Upper lobe of left lung (tissue), 6 donors: ENCODE results near the gene SPATS2. TPM values are rescaled to one million over a fixed set of nuclear protein-coding genes. Genes with fewer than 3 reads are reported as not detected.

ENCODE experiments used
- ATAC-seq, 2 donors: fragments of 200-7000 bp; cut with Tn5 transposase; one replicate each; pipeline ENCODE4 v1.9.1; 2022; ENCODE audit warnings: mild to moderate bottlenecking in 2 of 2, moderate library complexity in 2 of 2; ENCODE audit not compliant: low FRiP score in 2 of 2
- DNase-seq, 2 donors: peaks; one replicate each; pipeline ENCODE4 v3.0.0-alpha.2; 2019 to 2020
- H3K27ac ChIP-seq, 4 donors: fragments of 200-600 bp; sonication (generic); one replicate each; pipeline ENCODE4 v1.5.1; 2016 to 2019
- H3K27me3 ChIP-seq, 4 donors: fragments of 200-600 bp; sonication (generic); one replicate each; pipeline ENCODE4 v1.5.1; 2017 to 2019
- H3K36me3 ChIP-seq, 4 donors: fragments of 200-600 bp; sonication (generic); one replicate each; pipeline ENCODE4 v1.5.1; 2016 to 2019
- H3K4me1 ChIP-seq, 4 donors: fragments of 200-600 bp; sonication (generic); one replicate each; pipeline ENCODE4 v1.5.1; 2018 to 2019
- H3K4me3 ChIP-seq, 4 donors: fragments of 200-600 bp; sonication (generic); one replicate each; pipeline ENCODE4 v1.5.1; 2017 to 2019; ENCODE audit warnings: mild to moderate bottlenecking in 2 of 4, moderate library complexity in 1 of 4
- H3K9me3 ChIP-seq, 4 donors: fragments of 200-600 bp; sonication (generic); one replicate each; pipeline ENCODE4 v1.5.1; 2018 to 2019
- EP300 ChIP-seq, 4 donors: sonication (generic); formaldehyde crosslinking; IDR thresholded peaks; one replicate each; pipeline ENCODE4 v1.5.1; 2017; ENCODE audit warnings: antibody characterized with exemption in 4 of 4, control low read depth in 2 of 4
- POLR2A ChIP-seq, 4 donors: fragments of 450-650 bp; IDR thresholded peaks; one replicate each; pipeline ENCODE4 v1.5.1; 2016 to 2017; ENCODE audit warnings: antibody characterized with exemption in 4 of 4, mild to moderate bottlenecking in 2 of 4
- POLR2AphosphoS5 ChIP-seq, 2 donors: sonication (generic); formaldehyde crosslinking; IDR thresholded peaks; one replicate each; pipeline ENCODE4 v1.5.1; 2017; ENCODE audit warnings: antibody characterized with exemption in 2 of 2
- WGBS, 2 donors: methylation state at CpG; one replicate each; pipeline ENCODE4 v1.1.5; 2017 to 2018; 5-methylcytosine and 5-hydroxymethylcytosine counted together
- total RNA-seq, 6 donors: library from RNA; depleted of rRNA in 4 of 6; stranded (reverse); fragments of >200 nt in 4 of 6; gene quantifications; one replicate each; pipeline versions ENCODE4 v1.1.0 to v1.2.1, GENCODE V29; 2016 to 2021
- TF ChIP-seq, protein P1 (sequence below), 6 experiments: fragments of 450-650 bp in 4 of 6; fragments of 200-600 bp in 2 of 6; sonication (generic) in 2 of 6; IDR thresholded peaks; one replicate each; pipeline ENCODE4 v1.5.1; 2016 to 2019; ENCODE audit warnings: antibody characterized with exemption in 6 of 6
- donor health status: DM: no; HTN: no; CAD: no; lungs with moderate emphysema.
- donor health status: DM: no; HTN: yes; CAD: no; lungs with severe emphysema.

Gene SPATS2
- total RNA-seq, 6 donors from 2014 or later: 6.2 to 33.5 (median 14.4) TPM

DNA sequence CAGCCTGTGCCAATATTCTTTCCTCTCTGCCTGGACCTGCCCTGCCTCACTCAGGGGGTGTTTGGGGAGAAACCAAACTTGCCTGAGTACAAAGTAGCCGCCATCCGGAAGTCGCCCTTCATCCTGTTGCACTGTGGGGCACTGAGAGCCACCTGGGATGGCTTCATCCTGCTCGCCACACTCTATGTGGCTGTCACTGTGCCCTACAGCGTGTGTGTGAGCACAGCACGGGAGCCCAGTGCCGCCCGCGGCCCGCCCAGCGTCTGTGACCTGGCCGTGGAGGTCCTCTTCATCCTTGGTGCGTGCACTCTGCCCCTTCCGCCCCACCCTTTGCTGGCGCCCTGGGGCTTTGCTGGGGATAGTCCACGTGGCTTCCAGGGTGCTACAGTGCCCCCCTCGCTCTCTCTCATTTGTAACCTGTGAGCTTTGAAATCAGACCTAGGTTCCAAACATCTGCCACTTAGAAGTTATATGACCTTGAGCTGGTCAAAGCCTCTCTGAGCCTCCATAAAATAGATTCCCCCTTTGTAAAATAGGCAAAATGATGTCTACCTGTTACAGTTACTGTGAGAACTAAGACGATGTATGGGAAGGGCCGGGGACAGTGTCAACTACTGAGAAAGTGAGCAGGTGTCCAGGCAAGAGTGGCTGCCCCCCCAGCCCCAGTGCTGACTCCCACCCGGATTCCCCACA, 176.1 kb downstream of the SPATS2 start:
- H3K27me3 ChIP-seq: peaks cover 0 to 17% (median 11%) of the 10 kb centered on the region in 4 donors

DNA sequence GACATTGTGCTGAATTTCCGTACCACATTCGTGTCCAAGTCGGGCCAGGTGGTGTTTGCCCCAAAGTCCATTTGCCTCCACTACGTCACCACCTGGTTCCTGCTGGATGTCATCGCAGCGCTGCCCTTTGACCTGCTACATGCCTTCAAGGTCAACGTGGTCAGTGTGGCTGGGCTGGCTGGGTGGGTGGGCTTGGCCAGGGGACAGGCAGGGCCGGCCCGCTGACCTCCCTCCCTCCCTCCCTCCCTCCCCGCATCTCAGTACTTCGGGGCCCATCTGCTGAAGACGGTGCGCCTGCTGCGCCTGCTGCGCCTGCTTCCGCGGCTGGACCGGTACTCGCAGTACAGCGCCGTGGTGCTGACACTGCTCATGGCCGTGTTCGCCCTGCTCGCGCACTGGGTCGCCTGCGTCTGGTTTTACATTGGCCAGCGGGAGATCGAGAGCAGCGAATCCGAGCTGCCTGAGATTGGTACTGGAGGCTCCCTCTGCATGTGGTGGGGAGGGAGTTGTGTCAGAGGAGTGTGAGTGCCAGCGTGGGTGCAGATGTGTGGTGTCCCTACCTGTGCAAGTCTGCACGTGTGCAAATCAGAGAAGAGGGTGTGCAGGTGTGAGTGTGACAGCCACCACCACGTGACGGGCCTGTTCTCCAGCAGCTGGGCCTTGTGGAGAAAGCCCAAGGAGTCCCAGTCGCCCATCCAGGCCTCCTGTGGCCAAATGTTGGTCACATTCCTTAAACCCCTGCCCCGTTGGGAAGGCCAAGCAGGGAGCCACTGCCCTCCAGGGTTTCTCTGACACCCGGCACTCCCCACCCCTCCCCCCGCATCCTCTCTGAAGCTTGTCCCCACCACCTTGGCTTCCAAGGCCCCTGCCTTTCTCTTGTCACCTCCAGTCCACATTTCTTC, 176.9 kb downstream of the SPATS2 start:
- ATAC-seq: no peak

More for the DNA sequence above, 176.1 kb downstream of the SPATS2 start:
- Histone ChIP-seq H3K27ac (no peak overlapping the region), H3K4me3 (no peak overlapping the region), H3K36me3 (no peaks in the 10 kb centered on the region), H3K4me1 (peaks cover 6 to 16% (median 12%) of the 10 kb centered on the region in 4 donors), H3K9me3 (no peaks in the 10 kb centered on the region)
- 64% methylated on average over 12 to 20 of the region's 20 CpGs for WGBS, 2 donors
- no peak for TF ChIP-seq EP300 (IDR thresholded peaks at IDR 0.05)
- TF ChIP-seq POLR2AphosphoS5 (IDR thresholded peaks at IDR 0.05): no peak
- TF ChIP-seq, protein P1, sequence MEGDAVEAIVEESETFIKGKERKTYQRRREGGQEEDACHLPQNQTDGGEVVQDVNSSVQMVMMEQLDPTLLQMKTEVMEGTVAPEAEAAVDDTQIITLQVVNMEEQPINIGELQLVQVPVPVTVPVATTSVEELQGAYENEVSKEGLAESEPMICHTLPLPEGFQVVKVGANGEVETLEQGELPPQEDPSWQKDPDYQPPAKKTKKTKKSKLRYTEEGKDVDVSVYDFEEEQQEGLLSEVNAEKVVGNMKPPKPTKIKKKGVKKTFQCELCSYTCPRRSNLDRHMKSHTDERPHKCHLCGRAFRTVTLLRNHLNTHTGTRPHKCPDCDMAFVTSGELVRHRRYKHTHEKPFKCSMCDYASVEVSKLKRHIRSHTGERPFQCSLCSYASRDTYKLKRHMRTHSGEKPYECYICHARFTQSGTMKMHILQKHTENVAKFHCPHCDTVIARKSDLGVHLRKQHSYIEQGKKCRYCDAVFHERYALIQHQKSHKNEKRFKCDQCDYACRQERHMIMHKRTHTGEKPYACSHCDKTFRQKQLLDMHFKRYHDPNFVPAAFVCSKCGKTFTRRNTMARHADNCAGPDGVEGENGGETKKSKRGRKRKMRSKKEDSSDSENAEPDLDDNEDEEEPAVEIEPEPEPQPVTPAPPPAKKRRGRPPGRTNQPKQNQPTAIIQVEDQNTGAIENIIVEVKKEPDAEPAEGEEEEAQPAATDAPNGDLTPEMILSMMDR (IDR thresholded peaks at IDR 0.05): no peak
- no peak for TF ChIP-seq POLR2A (IDR thresholded peaks at IDR 0.05)
- DNase-seq (no peak), ATAC-seq (no peak)

DNA sequence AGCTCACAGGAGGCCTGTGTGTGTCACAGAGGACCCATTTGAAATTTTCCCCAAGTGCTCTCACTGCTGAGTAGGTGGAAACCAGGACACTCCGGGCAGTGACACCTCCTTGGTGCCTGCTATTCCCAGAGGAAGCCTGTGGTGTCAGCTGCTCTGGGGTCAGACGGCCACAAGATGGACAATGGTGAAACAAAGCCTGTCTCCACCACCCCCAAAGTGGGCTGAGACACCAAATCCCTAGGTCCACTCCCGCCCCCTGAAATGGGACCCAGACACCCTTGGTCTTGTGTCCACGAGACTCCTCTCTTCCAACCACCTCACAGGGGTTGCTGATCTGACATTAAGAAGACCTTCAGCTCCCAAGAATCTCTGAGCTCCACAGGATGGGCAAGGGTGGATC, 178.6 kb downstream of the SPATS2 start:
- DNase-seq: no peak

More for the DNA sequence above, 176.9 kb downstream of the SPATS2 start:
- Histone ChIP-seq H3K4me1 (peaks cover 9 to 16% (median 14%) of the 10 kb centered on the region in 4 donors), H3K4me3 (no peak overlapping the region), H3K27me3 (peaks cover 0 to 17% (median 14%) of the 10 kb centered on the region in 4 donors), H3K36me3 (no peaks in the 10 kb centered on the region), H3K9me3 (no peaks in the 10 kb centered on the region), H3K27ac (no peak overlapping the region)
- 43 to 45% methylated on average over 10 to 34 of the region's 39 CpGs for WGBS, 2 donors
- TF ChIP-seq EP300 (IDR thresholded peaks at IDR 0.05) (no peak), POLR2A (IDR thresholded peaks at IDR 0.05) (no peak), POLR2AphosphoS5 (IDR thresholded peaks at IDR 0.05) (no peak)
- TF ChIP-seq, protein P1 (IDR thresholded peaks at IDR 0.05): no peak
- DNase-seq: no peak

GRCh38 chr12:49546481-49546880, 179.2 kb downstream of the SPATS2 start:
- DNase-seq (no peak), ATAC-seq (no peak)
- Histone ChIP-seq H3K4me1 (peaks cover 12 to 15% (median 13%) of the 10 kb centered on the region in 4 donors), H3K9me3 (no peaks in the 10 kb centered on the region), H3K4me3 (no peak overlapping the region), H3K36me3 (no peaks in the 10 kb centered on the region), H3K27me3 (peaks cover 0 to 17% (median 10%) of the 10 kb centered on the region in 4 donors), H3K27ac (no peak overlapping the region)
- TF ChIP-seq, protein P1 (IDR thresholded peaks at IDR 0.05): no peak
- no peak for TF ChIP-seq EP300 (IDR thresholded peaks at IDR 0.05)
- 59 to 89% methylated on average over 3 of the region's 3 CpGs for WGBS, 2 donors

More for the DNA sequence above, 178.6 kb downstream of the SPATS2 start:
- Histone ChIP-seq H3K4me1 (peaks cover 12 to 15% (median 13%) of the 10 kb centered on the region in 4 donors), H3K27me3 (peaks cover 0 to 17% (median 10%) of the 10 kb centered on the region in 4 donors), H3K36me3 (no peaks in the 10 kb centered on the region), H3K4me3 (no peak overlapping the region), H3K9me3 (no peaks in the 10 kb centered on the region), H3K27ac (no peak overlapping the region)
- WGBS, 2 donors: 82 to 92% methylated on average over 2 to 4 of the region's 4 CpGs
- TF ChIP-seq POLR2A (IDR thresholded peaks at IDR 0.05) (no peak), EP300 (IDR thresholded peaks at IDR 0.05) (no peak), POLR2AphosphoS5 (IDR thresholded peaks at IDR 0.05) (no peak)
- TF ChIP-seq, protein P1 (IDR thresholded peaks at IDR 0.05): no peak
- ATAC-seq: no peak
